OCI-LY1 (cell line): Measurements from ENCODE around the gene CDC34.

Experiments
- EZH2 ChIP-seq: fragments of 200-600 bp; sonication (generic), shearing (Covaris generic); IDR thresholded peaks from 2 replicates; pipeline ENCODE4 v1.8.0; 2017; ENCODE audit warnings: borderline replicate concordance, mixed run types, mild to moderate bottlenecking, antibody characterized with exemption, low read length, moderate library complexity, mixed read lengths
- TF ChIP-seq, protein P1 (sequence below): fragments of 200-600 bp; sonication (generic), shearing (Covaris generic); IDR thresholded peaks from 2 replicates; pipeline ENCODE4 v1.5.1; 2017; ENCODE audit warnings: mild to moderate bottlenecking, antibody characterized with exemption, low read length, moderate library complexity, mixed read lengths

- TF ChIP-seq, protein P1, sequence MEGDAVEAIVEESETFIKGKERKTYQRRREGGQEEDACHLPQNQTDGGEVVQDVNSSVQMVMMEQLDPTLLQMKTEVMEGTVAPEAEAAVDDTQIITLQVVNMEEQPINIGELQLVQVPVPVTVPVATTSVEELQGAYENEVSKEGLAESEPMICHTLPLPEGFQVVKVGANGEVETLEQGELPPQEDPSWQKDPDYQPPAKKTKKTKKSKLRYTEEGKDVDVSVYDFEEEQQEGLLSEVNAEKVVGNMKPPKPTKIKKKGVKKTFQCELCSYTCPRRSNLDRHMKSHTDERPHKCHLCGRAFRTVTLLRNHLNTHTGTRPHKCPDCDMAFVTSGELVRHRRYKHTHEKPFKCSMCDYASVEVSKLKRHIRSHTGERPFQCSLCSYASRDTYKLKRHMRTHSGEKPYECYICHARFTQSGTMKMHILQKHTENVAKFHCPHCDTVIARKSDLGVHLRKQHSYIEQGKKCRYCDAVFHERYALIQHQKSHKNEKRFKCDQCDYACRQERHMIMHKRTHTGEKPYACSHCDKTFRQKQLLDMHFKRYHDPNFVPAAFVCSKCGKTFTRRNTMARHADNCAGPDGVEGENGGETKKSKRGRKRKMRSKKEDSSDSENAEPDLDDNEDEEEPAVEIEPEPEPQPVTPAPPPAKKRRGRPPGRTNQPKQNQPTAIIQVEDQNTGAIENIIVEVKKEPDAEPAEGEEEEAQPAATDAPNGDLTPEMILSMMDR, result peak; percentile 93
- TF ChIP-seq EZH2, result no peak
Observed at GRCh38 chr19:584240-585001, 52.9 kb downstream of the CDC34 start.
